Measurements from ENCODE around the gene PLD1. TPM values are rescaled to one million over a fixed set of nuclear protein-coding genes. Genes with fewer than 3 reads are reported as not detected.
A peak's percentile ranks its signal among the peaks of the same experiment; 100 is the strongest.

PLD1 gene
- total RNA-seq, 1 donor from 2014 or later: 29.1 TPM

- no peak for TF ChIP-seq CTCF (IDR thresholded peaks at IDR 0.05; ENCODE audit: unreplicated experiment)
- H3K27ac Mint-ChIP-seq: no peak overlapping the region
- H3K4me3 Mint-ChIP-seq: no peak overlapping the region
- no peaks in the 10 kb centered on the region for H3K27me3 Mint-ChIP-seq (ENCODE audit: low read depth)
- DNase-seq (ENCODE audit: low spot score in 2 of 2, unreplicated experiment in 2 of 2): no peak
- H3K36me3 Mint-ChIP-seq: no peaks in the 10 kb centered on the region
- no peaks in the 10 kb centered on the region for H3K9me3 Mint-ChIP-seq
- H3K4me1 Mint-ChIP-seq: peaks cover 35% of the 10 kb centered on the region
Measured at GRCh38 chr3:171824824-171825221, 14.5 kb upstream of the PLD1 start.

GRCh38 chr3:171824116-171824515 is 13.8 kb upstream of the PLD1 start:
- H3K4me1 Mint-ChIP-seq: peaks cover 32% of the 10 kb centered on the region

GRCh38 chr3:171822431-171823106 is 12.3 kb upstream of the PLD1 start:
- no peak overlapping the region for H3K27ac Mint-ChIP-seq
- no peak overlapping the region for H3K4me3 Mint-ChIP-seq
- TF ChIP-seq CTCF (IDR thresholded peaks at IDR 0.05; ENCODE audit: unreplicated experiment): no peak
- H3K36me3 Mint-ChIP-seq: peaks cover 2% of the 10 kb centered on the region
- H3K4me1 Mint-ChIP-seq: peaks cover 31% of the 10 kb centered on the region
- peaks cover 7% of the 10 kb centered on the region for H3K9me3 Mint-ChIP-seq
- DNase-seq (ENCODE audit: low spot score in 2 of 2, unreplicated experiment in 2 of 2): no peak
- no peaks in the 10 kb centered on the region for H3K27me3 Mint-ChIP-seq (ENCODE audit: low read depth)

More at GRCh38 chr3:171824116-171824515, 13.8 kb upstream of the PLD1 start:
- TF ChIP-seq CTCF (IDR thresholded peaks at IDR 0.05; ENCODE audit: unreplicated experiment): no peak
- Mint-ChIP-seq H3K4me3 (no peak overlapping the region), H3K27me3 (ENCODE audit: low read depth) (no peaks in the 10 kb centered on the region), H3K9me3 (no peaks in the 10 kb centered on the region), H3K27ac (no peak overlapping the region), H3K36me3 (no peaks in the 10 kb centered on the region)
- DNase-seq (ENCODE audit: low spot score in 2 of 2, unreplicated experiment in 2 of 2): no peak

- TF ChIP-seq CTCF (IDR thresholded peaks at IDR 0.05; ENCODE audit: unreplicated experiment): no peak
- H3K9me3 Mint-ChIP-seq: peaks cover 7% of the 10 kb centered on the region
- DNase-seq (ENCODE audit: low spot score in 2 of 2, unreplicated experiment in 2 of 2): no peak
- no peak overlapping the region for H3K4me3 Mint-ChIP-seq
- H3K27ac Mint-ChIP-seq: no peak overlapping the region
- H3K4me1 Mint-ChIP-seq: peaks cover 31% of the 10 kb centered on the region
- H3K27me3 Mint-ChIP-seq (ENCODE audit: low read depth): no peaks in the 10 kb centered on the region
- peaks cover 2% of the 10 kb centered on the region for H3K36me3 Mint-ChIP-seq
Measured at GRCh38 chr3:171821778-171822358, 11.6 kb upstream of the PLD1 start.

GRCh38 chr3:171821044-171821443 is 10.8 kb upstream of the PLD1 start:
- peaks cover 37% of the 10 kb centered on the region for H3K4me1 Mint-ChIP-seq
- H3K36me3 Mint-ChIP-seq: peaks cover 2% of the 10 kb centered on the region
- no peak overlapping the region for H3K4me3 Mint-ChIP-seq
- peaks cover 7% of the 10 kb centered on the region for H3K9me3 Mint-ChIP-seq
- H3K27ac Mint-ChIP-seq: peak overlapping the region; percentile 86
- H3K27me3 Mint-ChIP-seq (ENCODE audit: low read depth): no peaks in the 10 kb centered on the region
- DNase-seq (ENCODE audit: low spot score in 2 of 2, unreplicated experiment in 2 of 2): no peak
- TF ChIP-seq CTCF (IDR thresholded peaks at IDR 0.05; ENCODE audit: unreplicated experiment): no peak

Data from mesothelial cell of epicardium (in vitro differentiated cells).